Vagina (tissue), 2 donors: ENCODE data around the gene DIAPH3.

Source experiments
- CTCF ChIP-seq, 3 experiments: fragments of 450-650 bp in 2 of 3; fragments of 200-600 bp in 1 of 3; sonication (generic) in 1 of 3; IDR thresholded peaks; one replicate each; pipeline ENCODE4 v1.5.1; 2017 to 2019; ENCODE audit warnings: antibody characterized with exemption in 3 of 3, mild to moderate bottlenecking in 2 of 3, moderate library complexity in 2 of 3
- POLR2A ChIP-seq, 2 donors: fragments of 450-650 bp; IDR thresholded peaks; one replicate each; pipeline ENCODE4 v1.6.1; 2017; ENCODE audit warnings: antibody characterized with exemption in 2 of 2, mild to moderate bottlenecking in 2 of 2, moderate library complexity in 2 of 2

GRCh38 chr13:59963827-59964226 lies 199.9 kb downstream of the DIAPH3 start:
- TF ChIP-seq CTCF (IDR thresholded peaks at IDR 0.05) (no peak), POLR2A (IDR thresholded peaks at IDR 0.05) (no peak)
